Measurements from ENCODE around the gene DDX24. TPM values are rescaled to one million over a fixed set of nuclear protein-coding genes. Genes with fewer than 3 reads are reported as not detected.

DDX24 gene, protein sequence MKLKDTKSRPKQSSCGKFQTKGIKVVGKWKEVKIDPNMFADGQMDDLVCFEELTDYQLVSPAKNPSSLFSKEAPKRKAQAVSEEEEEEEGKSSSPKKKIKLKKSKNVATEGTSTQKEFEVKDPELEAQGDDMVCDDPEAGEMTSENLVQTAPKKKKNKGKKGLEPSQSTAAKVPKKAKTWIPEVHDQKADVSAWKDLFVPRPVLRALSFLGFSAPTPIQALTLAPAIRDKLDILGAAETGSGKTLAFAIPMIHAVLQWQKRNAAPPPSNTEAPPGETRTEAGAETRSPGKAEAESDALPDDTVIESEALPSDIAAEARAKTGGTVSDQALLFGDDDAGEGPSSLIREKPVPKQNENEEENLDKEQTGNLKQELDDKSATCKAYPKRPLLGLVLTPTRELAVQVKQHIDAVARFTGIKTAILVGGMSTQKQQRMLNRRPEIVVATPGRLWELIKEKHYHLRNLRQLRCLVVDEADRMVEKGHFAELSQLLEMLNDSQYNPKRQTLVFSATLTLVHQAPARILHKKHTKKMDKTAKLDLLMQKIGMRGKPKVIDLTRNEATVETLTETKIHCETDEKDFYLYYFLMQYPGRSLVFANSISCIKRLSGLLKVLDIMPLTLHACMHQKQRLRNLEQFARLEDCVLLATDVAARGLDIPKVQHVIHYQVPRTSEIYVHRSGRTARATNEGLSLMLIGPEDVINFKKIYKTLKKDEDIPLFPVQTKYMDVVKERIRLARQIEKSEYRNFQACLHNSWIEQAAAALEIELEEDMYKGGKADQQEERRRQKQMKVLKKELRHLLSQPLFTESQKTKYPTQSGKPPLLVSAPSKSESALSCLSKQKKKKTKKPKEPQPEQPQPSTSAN
- 100 to 1,000 TPM; 106 to 215 (median 147) TPM for total RNA-seq

DNA sequence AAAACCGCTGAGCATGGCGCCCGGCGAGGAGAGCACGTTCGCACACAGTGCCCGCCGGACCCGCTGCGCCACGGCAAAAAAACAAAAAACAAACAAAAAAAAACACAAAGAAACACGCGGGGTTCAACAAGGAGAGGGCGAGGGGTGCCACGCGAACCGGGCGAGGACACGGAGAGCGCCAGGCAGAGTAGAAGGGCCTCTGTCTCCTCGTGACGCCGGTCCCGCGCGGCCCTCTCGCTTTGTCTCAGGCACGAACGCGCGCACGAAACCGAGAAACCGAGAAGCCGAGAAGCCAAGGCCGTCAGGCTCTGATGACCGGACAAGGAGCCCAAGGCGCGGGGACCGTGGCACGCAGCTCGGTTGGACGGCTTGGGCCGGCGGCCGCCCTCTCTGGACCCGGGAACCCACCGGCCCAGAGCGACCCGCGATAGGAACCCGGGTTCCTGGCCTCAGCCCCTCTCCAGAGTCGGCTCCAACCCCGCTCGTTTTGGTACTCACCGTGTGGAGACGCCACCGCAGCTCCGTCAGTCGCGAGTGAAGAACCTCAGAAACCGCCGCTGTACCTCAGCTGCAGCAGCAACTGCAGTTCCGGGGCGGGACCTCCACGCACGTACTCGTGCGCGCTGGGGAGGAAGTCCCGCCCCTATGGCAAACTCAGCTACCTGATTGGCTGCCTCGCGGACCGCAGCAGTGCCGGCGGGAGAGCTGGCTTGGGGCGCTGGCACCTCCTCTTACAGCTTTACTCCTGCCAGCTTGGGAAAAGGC is at the start of gene DDX24, which contains the start of gene IFI27L1:
DDX24 (minus strand) TSS at position 582 of the 765 bp plus-strand sequence. CDS start 1,460 bp downstream, outside the sequence.
IFI27L1 (plus strand) TSS at position 690 of the 765 bp plus-strand sequence. CDS start 15,628 bp downstream, outside the sequence.
- DNase-seq (ENCODE audit: low spot score) (peak; percentile 80), ATAC-seq (ENCODE audit: low FRiP score) (peak; percentile 99)
- TF ChIP-seq, protein P1, sequence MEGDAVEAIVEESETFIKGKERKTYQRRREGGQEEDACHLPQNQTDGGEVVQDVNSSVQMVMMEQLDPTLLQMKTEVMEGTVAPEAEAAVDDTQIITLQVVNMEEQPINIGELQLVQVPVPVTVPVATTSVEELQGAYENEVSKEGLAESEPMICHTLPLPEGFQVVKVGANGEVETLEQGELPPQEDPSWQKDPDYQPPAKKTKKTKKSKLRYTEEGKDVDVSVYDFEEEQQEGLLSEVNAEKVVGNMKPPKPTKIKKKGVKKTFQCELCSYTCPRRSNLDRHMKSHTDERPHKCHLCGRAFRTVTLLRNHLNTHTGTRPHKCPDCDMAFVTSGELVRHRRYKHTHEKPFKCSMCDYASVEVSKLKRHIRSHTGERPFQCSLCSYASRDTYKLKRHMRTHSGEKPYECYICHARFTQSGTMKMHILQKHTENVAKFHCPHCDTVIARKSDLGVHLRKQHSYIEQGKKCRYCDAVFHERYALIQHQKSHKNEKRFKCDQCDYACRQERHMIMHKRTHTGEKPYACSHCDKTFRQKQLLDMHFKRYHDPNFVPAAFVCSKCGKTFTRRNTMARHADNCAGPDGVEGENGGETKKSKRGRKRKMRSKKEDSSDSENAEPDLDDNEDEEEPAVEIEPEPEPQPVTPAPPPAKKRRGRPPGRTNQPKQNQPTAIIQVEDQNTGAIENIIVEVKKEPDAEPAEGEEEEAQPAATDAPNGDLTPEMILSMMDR (IDR thresholded peaks at IDR 0.05): no peak

DNA sequence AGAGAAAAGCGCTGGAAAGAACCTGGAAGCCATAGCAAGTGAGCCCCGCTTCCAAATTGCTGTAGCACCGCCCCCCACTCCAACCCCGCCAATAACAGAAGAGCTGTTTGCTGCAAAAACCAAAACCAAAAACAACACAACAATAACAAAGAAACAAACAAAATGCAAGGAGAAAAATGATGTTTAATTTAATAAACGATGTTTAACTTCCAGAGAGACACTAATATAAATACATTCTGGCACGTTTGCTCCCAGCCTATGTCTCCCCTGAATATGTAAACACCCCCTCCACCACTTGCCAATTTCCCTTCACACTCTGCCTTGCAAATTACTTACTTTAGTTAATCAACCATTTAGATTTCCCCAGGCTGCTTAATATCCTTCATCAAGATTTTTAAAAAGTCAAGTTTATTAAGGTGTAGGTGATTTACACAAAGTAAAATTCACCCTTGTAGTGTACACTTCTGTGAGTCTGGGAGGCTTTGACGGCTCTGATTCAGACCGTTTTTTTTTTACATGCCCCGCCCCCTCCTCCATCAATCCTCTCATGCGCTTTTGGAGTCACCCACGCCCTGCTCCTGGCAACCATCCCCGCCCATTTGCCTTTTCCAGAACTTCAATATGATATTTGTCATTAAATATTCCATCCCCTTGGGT is 48.9 kb upstream of the DDX24 start:
- peak; percentile 49 for ATAC-seq (ENCODE audit: low FRiP score)
- TF ChIP-seq, protein P1 (IDR thresholded peaks at IDR 0.05): no peak
- DNase-seq (ENCODE audit: low spot score): no peak

DNA sequence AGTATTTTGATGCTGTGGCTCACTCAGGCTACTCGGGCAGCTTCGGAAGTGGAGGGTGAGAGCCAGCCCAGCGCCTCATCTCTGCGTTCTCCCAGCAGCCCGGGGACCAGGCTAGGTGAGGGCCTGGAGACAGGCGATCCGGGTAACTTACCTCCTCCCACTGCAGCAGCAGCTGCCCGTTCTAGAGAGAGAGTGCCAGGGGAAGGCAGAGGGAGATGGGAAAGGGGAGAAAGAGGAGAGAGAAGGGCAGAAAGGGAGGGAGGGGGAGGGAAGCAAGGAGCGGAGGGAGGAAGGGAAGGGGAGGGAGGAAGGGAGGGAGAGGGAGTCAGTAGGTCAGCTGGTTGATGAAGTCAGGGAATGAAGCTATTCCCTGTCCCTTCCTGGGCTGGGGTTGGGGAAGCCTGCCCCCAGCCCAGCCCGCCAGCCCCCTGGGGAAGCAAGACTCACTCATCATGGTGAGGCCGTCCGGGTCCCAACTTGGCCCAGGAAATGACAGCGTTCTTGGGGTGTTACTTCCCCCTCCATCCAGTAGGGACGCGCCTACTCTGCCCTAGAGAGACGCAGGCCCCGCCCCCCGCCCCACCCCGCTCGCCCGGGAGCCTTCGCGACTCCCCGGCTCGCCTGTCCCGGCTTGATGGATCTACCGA is 48.2 kb upstream of the DDX24 start, which contains the start of gene IFI27L2:
IFI27L2 (minus strand) TSS at position 494 of the 647 bp plus-strand sequence; CDS start at position 454, 40 bp downstream.
- ATAC-seq (ENCODE audit: low FRiP score) (peak; percentile 92), DNase-seq (ENCODE audit: low spot score) (peak; percentile 44)
- TF ChIP-seq, protein P1 (IDR thresholded peaks at IDR 0.05): no peak

DNA sequence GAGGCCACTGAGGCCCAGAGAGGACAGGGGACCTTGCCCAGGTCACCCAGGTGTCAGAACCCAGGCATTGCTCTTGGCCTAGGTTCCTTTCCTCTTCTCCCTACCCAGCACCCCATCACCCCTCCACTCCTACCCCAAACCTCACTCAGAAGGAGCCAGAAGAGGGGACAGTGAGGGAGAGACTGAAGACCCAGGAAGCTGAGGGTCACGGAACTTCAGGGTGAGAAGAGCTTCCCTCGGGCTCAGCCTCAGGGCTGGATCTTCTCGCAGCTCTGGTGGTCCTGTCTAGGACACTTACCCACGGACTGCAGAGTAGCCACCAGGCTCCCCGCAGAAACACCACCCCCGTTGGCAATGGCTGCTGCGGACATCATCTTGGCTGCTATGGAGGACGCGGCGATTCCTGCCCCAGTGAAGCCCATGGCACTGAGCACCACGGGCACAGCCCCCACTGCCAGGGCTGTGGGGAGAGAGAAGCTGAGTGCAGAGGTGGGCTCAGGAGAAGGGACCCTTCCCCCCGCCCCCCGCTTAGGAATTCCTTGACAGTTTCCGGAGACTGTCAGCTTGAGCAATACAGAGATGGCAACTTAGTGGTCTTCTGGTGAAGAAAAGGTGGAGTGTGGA is 47.3 kb upstream of the DDX24 start:
- TF ChIP-seq, protein P1 (IDR thresholded peaks at IDR 0.05): no peak
- no peak for ATAC-seq (ENCODE audit: low FRiP score)

DNA sequence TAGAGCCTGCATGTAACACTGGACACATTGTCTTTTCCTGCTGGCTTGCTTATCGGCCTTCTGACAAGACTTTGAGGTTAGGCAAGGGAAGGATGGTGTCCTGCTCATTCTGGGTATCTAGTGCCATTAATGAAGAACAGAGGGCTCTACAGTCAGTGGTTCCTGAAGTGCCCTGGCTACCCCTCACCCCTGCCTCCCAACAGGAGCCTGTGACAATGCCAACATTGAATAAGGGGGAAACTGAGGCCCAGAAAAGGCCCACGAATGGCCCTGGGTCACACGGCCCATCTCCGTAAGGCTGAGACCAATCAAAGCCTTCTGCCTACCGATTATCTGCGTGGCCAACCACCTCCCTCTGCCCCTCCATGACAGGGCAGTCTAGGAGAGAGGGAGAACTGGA is 46.3 kb upstream of the DDX24 start:
- no peak for DNase-seq (ENCODE audit: low spot score)
- no peak for ATAC-seq (ENCODE audit: low FRiP score)
- TF ChIP-seq, protein P1 (IDR thresholded peaks at IDR 0.05): no peak

More for the DNA sequence above, 47.3 kb upstream of the DDX24 start:
- no peak for DNase-seq (ENCODE audit: low spot score)

Measured in omental fat pad (tissue), 4 donors.